A673 (cell line): ENCODE measurements around the gene MT1F. TPM values are rescaled to one million over a fixed set of nuclear protein-coding genes. Genes with fewer than 3 reads are reported as not detected.
"Not testable (repeated sequence)": the region's sequence is repeated elsewhere in the genome, so short reads cannot be mapped to it uniquely, and the experiment has no call there.

ENCODE experiments used
- BruUV-seq: library from RNA; stranded (reverse); fragments of 400-500 nt; replicated peaks from 2 replicates; lab custom pipeline; 2021; lab: Mats Ljungman, UMichigan
- CTCF ChIA-PET: fragments of 300-600 bp; sonication (Branson Sonifier 250); formaldehyde crosslinking; loops from one replicate; lab custom pipeline; 2022; ENCODE audit warnings: antibody characterized with exemption; lab: Charles Lee
- POLR2A ChIA-PET: fragments of 300-600 bp; sonication (Branson Sonifier 250); formaldehyde crosslinking; loops from one replicate; lab custom pipeline; 2022; ENCODE audit warnings: antibody characterized with exemption; ENCODE audit not compliant: low non-redundant PET; lab: Charles Lee
- DNase-seq: peaks from one replicate; pipeline ENCODE4 v3.0.0-alpha.2; 2015; ENCODE audit warnings: low spot score
- H3K27ac ChIP-seq: fragments of 200-600 bp; sonication (generic); 2 replicates; pipeline ENCODE4 v1.5.1; 2016; ENCODE audit warnings: mixed run types, low read depth, mild to moderate bottlenecking, mixed read lengths, antibody characterized with exemption, low read length; ENCODE audit not compliant: poor library complexity, severe bottlenecking
- H3K27me3 ChIP-seq: fragments of 200-600 bp; sonication (generic); replicated peaks from 2 replicates; pipeline ENCODE4 v1.6.1; 2017; ENCODE audit warnings: mixed run types, low read depth, mild to moderate bottlenecking, mixed read lengths, antibody characterized with exemption, low read length; ENCODE audit not compliant: insufficient read depth, poor library complexity
- H3K36me3 ChIP-seq: fragments of 200-600 bp; sonication (generic); 2 replicates; pipeline ENCODE4 v1.6.1; 2016; ENCODE audit warnings: mixed run types, mild to moderate bottlenecking, mixed read lengths, antibody characterized with exemption, low read length; ENCODE audit not compliant: insufficient read depth, poor library complexity, severe bottlenecking
- H3K4me1 ChIP-seq: fragments of 200-600 bp; sonication (generic); 2 replicates; pipeline ENCODE4 v1.6.1; 2017; ENCODE audit warnings: mixed run types, mild to moderate bottlenecking, mixed read lengths, antibody characterized with exemption, low read length; ENCODE audit not compliant: insufficient read depth, poor library complexity, severe bottlenecking
- H3K4me3 ChIP-seq: fragments of 200-600 bp; sonication (generic); 2 replicates; pipeline ENCODE4 v1.5.1; 2016; ENCODE audit warnings: low read depth, mixed run types, mild to moderate bottlenecking, mixed read lengths, low read length; ENCODE audit not compliant: poor library complexity, severe bottlenecking
- H3K9me3 ChIP-seq: fragments of 200-600 bp; sonication (generic); 2 replicates; pipeline ENCODE4 v1.6.1; 2016; ENCODE audit warnings: mixed run types, low read depth, mild to moderate bottlenecking, mixed read lengths, antibody characterized with exemption, low read length; ENCODE audit not compliant: poor library complexity, severe bottlenecking
- CTCF ChIP-seq: fragments of 300-800, 200-600 bp; sonication (generic); conservative IDR thresholded peaks from 2 replicates; pipeline ENCODE4 v1.5.1; 2017; ENCODE audit warnings: low read depth, mild to moderate bottlenecking, antibody characterized with exemption, low read length, moderate library complexity, mixed read lengths
- EZH2 ChIP-seq: fragments of 200-600 bp; sonication (generic); IDR thresholded peaks from 2 replicates; pipeline ENCODE4 v1.6.1; 2017; ENCODE audit warnings: borderline replicate concordance, low read depth, mild to moderate bottlenecking, mixed read lengths, antibody characterized with exemption, low read length; ENCODE audit not compliant: poor library complexity, severe bottlenecking
- intact Hi-C: fragments of 100-400 bp; cut with micrococcal nuclease; formaldehyde crosslinking; loops from one replicate; pipeline ENCODE4 v1.10.0; 2022; ENCODE audit not compliant: unreplicated experiment
- total RNA-seq: library from RNA; stranded (reverse); gene quantifications from 2 replicates; pipeline ENCODE4 v1.2.3, GENCODE V29; 2021

The MT1F gene
- total RNA-seq, 1 experiment from 2014 or later: 26.9 TPM

- CTCF ChIA-PET: no interaction called here
Observed at GRCh38 chr16:56669840-56670619, 12.3 kb downstream of the MT1F start.

GRCh38 chr16:56670620-56670934 is 12.8 kb downstream of the MT1F start:
- no peaks in the 10 kb centered on the region for H3K4me1 ChIP-seq
- TF ChIP-seq CTCF (no peak), EZH2 (no peak)
- H3K9me3 ChIP-seq: no peaks in the 10 kb centered on the region
- intact Hi-C loops: no loop called here
- H3K36me3 ChIP-seq: no peaks in the 10 kb centered on the region
- peaks cover 32% of the 10 kb centered on the region for H3K27me3 ChIP-seq
- no peak overlapping the region for H3K27ac ChIP-seq
- ChIA-PET CTCF (no interaction called here), POLR2A (no interaction called here)
- no peak overlapping the region for H3K4me3 ChIP-seq
- no TSS peak for BruUV-seq
- no peak for DNase-seq

More at GRCh38 chr16:56669840-56670619, 12.3 kb downstream of the MT1F start:
- POLR2A ChIA-PET: no interaction called here
- Histone ChIP-seq H3K4me1 (no peaks in the 10 kb centered on the region), H3K4me3 (no peak overlapping the region), H3K36me3 (no peaks in the 10 kb centered on the region), H3K27ac (no peak overlapping the region), H3K27me3 (peaks cover 32% of the 10 kb centered on the region), H3K9me3 (no peaks in the 10 kb centered on the region)
- intact Hi-C loops: no loop called here
- DNase-seq: no peak
- BruUV-seq: no TSS peak
- TF ChIP-seq CTCF (no peak), EZH2 (no peak)

DNA sequence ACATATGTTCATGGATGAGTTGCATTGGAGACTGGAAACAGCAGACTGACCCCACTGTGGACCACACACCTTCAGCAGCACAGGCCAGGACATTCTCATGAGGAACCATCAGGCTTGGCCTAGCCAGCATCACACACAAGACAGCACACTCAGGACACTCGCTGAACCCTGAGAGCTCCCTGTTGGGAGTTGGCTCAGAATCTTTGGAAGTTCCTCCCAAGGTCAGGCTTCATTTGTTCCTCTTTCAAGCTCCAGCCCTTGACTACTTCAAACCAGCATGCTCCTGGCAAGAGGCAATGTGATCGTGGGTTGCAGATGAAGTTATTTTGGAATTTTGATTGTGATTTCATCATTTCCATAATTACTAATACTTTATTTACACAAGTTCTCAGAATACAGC is 13.9 kb downstream of the MT1F start:
- H3K27ac ChIP-seq, POLR2A ChIA-PET, H3K9me3 ChIP-seq, BruUV-seq, DNase-seq, intact Hi-C loops, H3K4me3 ChIP-seq, H3K36me3 ChIP-seq, H3K4me1 ChIP-seq, CTCF ChIA-PET: not testable (repeated sequence)
- H3K27me3 ChIP-seq: peaks cover 32% of the 10 kb centered on the region

DNA sequence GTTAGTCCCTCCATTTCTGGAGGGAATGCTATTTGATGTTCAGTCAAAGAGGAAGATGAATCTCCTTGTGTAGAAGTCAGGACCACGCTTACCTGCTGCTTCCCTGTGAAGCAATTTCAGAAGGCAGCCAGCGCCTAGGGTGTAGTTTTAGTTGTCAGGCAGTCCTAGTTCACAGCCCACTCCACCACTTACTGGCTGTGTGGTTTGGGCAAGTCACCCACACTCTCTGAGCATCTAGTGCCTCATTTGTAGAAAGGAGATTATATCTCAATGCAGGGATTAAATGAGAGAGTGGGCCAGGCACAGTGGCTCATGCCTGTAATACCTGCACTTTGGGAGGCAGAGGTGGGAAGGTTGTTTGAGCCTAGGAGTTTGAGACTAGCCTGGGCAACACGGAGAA is 14.4 kb downstream of the MT1F start:
- POLR2A ChIA-PET, BruUV-seq, H3K9me3 ChIP-seq, H3K27ac ChIP-seq, intact Hi-C loops, H3K4me3 ChIP-seq, CTCF ChIA-PET, H3K4me1 ChIP-seq, DNase-seq, H3K36me3 ChIP-seq: not testable (repeated sequence)
- peaks cover 30% of the 10 kb centered on the region for H3K27me3 ChIP-seq
